Measurements from ENCODE around the gene RNF8. TPM values are rescaled to one million over a fixed set of nuclear protein-coding genes. Genes with fewer than 3 reads are reported as not detected.

RNF8 gene
- total RNA-seq, 1 donor from 2014 or later = 33.3 TPM

Other genes with a start within 250 kb of the RNF8 start
- 8.6 and 9.1 TPM in 2 replicates for gene PIM1, start 183.8 kb upstream of the RNF8 start, total RNA-seq
- gene TBC1D22B, start 96.2 kb upstream of the RNF8 start, total RNA-seq = 11.1 and 11.4 TPM in 2 replicates
- gene TMEM217, start 95.8 kb upstream of the RNF8 start, total RNA-seq = 0.82 and 0.86 TPM in 2 replicates
- gene CMTR1, start 79.2 kb downstream of the RNF8 start, total RNA-seq = 49.0 and 51.0 TPM in 2 replicates
- gene CCDC167, start 145.9 kb downstream of the RNF8 start, total RNA-seq = 73.1 and 73.2 TPM in 2 replicates

Measured in neural crest cell (in vitro differentiated cells).